CD4-positive, alpha-beta T cell treated with Interleukin-6 for 4 hours (primary cell): ENCODE results near the gene ING1.
"Not testable (repeated sequence)": the region's sequence is repeated elsewhere in the genome, so short reads cannot be mapped to it uniquely, and the experiment has no call there.

Experiments
- DNase-seq: peaks from one replicate; pipeline ENCODE4 v3.0.0-alpha.2; 2020; ENCODE audit warnings: mixed read lengths

The ING1 gene

GRCh38 chr13:110716247-110716515, 2.7 kb downstream of the ING1 start:
- DNase-seq = no peak

DNA sequence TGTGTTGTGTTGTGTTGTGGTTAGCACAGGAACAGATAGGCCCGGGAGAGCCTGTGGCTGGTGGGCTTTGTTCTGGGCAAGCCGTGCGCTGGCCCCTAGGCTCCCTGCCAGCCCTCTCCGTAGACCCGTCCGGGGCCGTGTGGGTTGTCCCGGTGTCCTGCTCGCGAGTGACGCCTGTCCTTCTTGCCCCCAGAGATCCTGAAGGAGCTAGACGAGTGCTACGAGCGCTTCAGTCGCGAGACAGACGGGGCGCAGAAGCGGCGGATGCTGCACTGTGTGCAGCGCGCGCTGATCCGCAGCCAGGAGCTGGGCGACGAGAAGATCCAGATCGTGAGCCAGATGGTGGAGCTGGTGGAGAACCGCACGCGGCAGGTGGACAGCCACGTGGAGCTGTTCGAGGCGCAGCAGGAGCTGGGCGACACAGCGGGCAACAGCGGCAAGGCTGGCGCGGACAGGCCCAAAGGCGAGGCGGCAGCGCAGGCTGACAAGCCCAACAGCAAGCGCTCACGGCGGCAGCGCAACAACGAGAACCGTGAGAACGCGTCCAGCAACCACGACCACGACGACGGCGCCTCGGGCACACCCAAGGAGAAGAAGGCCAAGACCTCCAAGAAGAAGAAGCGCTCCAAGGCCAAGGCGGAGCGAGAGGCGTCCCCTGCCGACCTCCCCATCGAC, 5.7 kb downstream of the ING1 start:
- no peak for DNase-seq

DNA sequence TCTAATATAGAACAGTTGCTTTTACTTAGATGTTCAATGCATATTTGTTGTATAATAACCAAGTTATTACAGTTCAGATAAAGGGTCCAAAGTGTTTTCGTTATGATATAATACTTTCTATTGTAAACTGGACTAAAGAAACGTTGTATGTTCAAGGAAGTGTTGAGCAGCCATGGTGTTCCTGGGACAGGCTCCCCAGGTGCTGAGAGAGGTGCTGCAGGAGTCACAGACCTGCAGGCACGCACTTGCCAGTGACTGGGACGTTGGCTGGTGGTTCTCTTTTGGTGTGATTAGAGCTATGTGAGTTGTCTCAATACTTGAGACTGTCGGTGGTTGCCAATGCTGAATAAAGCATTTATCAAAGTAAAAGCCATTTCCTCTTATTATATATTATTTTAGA, 9.5 kb downstream of the ING1 start:
- DNase-seq = no peak

GRCh38 chr13:110723598-110723997, 10.1 kb downstream of the ING1 start:
- DNase-seq = no peak

GRCh38 chr13:110726153-110726552, 12.7 kb downstream of the ING1 start:
- not testable (repeated sequence) for DNase-seq

- DNase-seq = peak; percentile 64
Observed at GRCh38 chr13:110726726-110727125, 13.2 kb downstream of the ING1 start.

DNA sequence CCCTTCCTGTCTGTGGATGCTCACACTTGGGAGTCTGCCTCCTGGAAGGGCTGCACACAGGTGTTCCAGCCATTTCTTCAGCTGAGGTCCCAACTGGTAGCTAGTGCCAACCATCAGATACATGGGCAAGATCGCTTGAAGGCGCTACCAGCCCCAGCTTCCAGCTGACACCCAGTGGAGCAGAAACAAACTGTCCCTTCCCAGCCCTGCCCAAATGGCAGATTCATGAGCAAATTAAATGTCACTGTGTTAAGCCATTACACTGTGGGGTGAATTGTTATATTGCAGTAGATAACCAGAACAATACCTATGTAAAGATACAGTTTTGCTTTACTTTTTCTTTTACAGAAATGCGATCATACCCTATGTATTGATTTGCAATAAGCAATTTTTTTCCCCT, 17.6 kb downstream of the ING1 start:
- no peak for DNase-seq

GRCh38 chr13:110734561-110734960, 21.1 kb downstream of the ING1 start:
- DNase-seq = no peak

DNA sequence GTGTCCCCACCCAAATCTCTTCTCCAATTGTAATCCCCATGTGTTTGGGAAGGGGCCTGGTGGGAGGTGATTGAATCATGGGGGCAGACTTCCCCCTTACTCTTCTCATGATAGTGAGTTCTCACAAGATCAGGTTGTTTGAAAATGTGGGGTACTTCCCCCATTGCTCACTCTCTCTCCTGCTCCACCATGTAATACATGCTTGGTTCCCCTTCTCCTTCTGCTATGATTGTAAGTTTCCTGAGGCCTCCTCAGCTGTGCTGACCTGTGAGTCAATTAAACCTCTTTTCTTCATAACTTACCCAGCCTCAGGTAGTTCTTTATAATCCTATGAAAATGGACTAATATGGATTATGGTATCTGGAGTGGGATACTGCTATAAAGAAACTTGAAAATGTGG, 24.1 kb downstream of the ING1 start:
- no peak for DNase-seq

DNA sequence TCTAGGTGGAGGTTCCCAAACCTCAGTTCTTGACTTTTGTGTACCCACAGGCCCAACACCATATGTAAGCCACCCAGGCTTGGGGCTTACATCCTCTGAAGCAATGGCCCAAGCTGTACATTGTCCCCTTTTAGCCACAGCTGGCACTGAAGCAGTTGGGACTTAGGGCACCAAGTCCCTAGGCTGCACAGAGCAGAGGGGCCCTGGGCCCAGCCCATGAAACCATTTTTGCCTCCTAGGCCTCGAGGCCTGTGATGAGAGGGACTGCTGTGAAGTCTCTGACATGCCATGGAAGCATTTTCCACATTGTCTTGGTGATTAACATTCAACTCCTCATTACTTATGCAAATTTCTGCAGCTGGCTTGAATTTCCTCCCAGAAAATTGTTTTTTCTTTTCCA, 30.2 kb downstream of the ING1 start:
- no peak for DNase-seq

DNA sequence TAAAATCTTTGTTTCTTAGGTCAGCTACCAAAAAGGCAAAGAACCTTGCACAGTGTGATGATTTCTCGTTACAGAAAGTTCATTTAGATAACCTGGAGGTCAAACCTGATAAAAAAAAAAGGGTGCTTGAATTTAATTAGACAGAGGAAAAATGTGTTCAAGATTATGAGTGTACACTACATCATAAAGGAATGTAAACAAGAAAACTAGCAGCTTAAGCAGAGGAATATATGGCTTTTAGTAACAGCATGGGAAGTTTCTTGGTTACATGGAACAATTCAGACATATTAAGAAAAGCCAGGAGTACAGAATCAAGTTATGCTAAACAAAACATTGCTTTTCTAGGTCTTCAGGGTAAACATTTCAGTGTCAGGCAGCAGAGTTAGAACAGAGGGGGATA, 32.9 kb downstream of the ING1 start:
- no peak for DNase-seq

DNA sequence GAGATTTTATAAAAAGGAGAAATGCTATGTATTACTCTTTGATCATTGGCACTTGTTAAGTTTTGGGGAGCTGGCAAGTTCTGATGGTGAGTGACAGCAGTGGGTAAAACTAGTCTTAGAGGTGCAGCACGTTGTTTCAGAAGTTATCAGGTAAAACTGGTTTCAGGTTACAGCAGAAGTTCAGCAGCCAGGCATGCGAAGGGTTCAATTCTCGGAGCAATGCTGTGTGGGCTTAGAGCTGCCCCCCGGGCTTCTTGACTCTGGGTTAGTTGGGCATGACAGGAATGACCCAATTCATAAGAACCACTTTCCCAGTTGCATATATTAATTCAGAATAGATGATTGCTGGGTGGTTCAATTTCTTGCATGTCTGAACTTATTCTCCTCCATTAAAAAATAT, 34.8 kb downstream of the ING1 start:
- DNase-seq = no peak

GRCh38 chr13:110756219-110756631, 42.7 kb downstream of the ING1 start:
- no peak for DNase-seq

DNA sequence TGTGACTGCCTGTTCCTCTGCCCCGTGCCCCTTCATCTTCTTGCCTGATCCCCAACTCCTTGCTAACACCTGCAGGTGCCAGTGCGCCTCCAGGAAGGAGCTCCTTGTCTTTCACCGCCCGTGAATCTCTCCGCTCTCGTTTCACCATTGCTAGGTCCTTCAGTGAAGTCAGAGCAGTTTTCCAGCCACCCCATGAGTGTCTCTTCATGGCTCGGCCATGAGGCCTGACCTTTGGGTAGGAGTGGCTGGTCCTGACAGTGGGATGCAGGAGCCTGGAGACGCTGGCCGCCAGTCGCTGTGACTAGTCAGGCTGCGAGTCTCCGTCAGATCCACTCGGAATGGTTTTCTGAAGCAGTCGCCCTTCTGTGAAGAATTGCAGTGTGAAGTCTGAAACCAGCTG, 43.8 kb downstream of the ING1 start:
- no peak for DNase-seq

DNA sequence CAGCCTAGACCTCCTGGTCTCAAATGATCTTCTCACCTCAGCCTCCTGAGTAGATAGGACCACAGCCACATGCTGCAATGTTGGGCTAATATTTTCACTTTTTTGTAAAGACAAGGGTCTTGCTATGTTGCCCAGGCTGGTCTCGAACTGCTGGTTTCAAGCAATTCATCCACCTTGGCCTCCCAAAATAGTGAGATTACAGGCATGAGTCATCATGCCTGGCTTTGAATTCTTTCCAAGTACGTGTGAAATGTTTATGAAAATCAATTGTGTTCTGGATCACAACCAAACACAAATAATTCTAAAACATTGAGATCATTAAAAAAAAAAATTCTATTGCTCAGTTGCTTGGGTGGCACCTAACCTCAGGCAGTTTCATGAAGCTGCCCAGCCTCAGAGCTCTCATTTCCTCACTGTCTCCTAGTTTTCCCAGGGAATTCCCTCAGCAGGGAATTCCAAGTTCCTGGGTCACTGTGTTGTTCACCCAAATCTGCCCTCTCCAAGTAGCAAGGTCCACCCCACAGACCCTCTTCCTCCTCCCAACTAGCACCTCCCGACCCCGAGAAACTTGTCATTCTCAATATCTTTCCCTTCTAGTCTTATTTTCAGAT, 44.8 kb downstream of the ING1 start:
- no peak for DNase-seq

DNA sequence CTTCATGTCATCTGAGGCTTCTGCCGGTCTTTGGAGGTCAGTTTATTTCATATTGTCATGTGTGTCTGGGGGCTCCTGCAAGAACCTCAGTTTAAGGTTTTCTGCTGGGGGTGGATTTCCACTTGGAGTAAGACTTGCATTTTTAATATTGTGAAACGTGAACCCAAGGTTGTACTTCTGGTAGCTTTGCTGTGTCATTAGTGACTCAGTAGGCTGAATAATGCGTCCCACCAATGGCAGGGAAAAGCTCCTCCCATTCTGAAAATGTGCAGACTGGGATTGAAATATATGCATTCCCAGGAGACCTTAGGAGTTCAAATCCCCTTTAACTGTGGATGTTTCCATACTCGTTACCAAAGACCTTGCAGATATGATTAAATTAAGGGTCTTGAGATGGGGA, 46.2 kb downstream of the ING1 start:
- DNase-seq = no peak

DNA sequence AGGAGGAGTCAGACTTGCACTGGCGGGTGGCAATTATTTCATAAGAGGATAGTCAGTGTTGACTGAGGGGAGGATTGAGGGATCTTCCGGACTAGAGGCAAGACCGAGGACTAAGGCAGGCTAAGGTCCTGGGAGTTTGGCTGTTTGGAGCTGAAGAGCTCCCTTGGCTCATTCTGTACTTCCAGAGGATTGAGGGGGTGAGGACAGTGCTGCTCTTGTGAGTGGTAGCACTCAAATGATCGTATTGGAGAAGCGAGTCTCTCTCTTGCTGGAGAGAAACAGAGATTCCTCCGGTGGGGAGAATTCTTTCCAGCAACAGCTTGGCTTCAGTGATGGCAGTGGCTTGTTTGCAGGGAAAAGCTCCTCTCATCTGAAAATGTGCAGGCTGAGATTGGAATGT, 47.1 kb downstream of the ING1 start:
- no peak for DNase-seq

GRCh38 chr13:110766671-110767430, 53.4 kb downstream of the ING1 start:
- no peak for DNase-seq

GRCh38 chr13:110767476-110767875, 54.0 kb downstream of the ING1 start:
- DNase-seq = no peak

DNA sequence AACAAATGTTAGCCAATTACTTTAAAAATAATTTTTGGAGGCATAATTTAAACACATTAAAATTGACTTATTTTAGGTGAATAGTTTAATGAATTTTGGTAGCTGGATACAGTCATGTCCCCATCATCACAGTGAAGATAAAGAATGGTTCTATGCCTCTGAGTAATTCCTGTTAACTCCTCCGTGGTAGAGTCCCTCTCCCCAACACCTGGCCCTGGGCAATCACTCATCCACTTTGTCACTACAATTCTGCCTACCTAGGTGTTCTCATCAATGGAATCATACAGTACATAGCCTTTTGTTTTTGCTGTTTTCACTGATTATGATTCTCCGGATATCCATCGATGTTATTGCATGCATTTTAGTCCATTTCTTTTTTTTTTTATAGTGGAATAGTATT, 55.6 kb downstream of the ING1 start:
- no peak for DNase-seq

GRCh38 chr13:110770678-110771077, 57.2 kb downstream of the ING1 start:
- DNase-seq = no peak

- DNase-seq = no peak
Observed at GRCh38 chr13:110771194-110771593, 57.7 kb downstream of the ING1 start.

DNA sequence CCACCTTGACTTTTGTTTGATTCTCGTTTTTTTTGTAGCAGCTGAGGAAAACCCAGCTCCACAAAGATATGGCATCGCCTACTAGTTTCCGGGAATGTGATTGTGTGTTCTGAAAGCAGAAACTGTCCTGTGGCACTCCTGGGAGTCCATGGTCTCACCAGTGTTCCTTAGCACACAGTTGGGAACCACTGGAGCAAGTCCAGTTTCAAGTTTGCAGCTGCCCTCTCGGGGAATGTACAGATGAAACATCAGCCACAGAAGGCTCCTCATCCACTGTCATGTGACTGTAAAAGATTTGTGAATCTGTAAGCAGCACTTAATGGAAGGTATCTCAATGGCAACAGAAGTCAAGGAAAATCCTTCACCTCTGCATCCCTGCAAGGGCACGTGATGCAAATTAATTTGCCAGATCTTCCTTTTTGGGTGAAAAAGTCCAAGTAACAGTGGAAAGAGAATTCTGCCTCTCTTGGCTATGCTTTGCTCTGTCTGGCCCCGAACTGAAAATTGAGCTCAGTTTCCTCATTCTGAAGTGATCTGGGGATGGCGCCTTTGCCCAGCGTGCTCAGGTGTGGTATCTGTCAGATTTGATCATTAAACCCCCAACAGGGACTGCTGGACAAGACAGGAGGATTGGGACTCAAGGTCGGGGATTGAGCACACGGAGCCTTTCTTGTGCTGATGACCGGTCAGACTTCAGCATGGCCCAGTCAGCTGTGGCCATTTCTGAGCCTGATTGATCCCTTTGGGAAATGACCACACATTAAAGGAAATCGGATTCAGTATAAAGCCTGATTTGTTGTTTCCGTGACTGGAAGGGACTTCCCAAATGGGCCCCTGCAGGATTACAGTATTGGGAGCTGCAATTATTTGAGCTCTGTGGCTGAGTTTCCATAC, 58.8 kb downstream of the ING1 start:
- DNase-seq = no peak
